Ovary (tissue), 3 donors: ENCODE data around the gene STK17B.

ENCODE experiments used
- POLR2A ChIP-seq: fragments of 450-650 bp; IDR thresholded peaks from one replicate; pipeline ENCODE4 v1.6.1; 2017; ENCODE audit warnings: antibody characterized with exemption, mild to moderate bottlenecking, moderate library complexity
- TF ChIP-seq, protein P1 (sequence below), 3 donors: fragments of 450-650 bp in 2 of 3; fragments of 200-600 bp in 1 of 3; IDR thresholded peaks; one replicate each; pipeline versions ENCODE4 v1.5.1 to v1.8.0; 2016 to 2022; ENCODE audit warnings: antibody characterized with exemption in 3 of 3, mild to moderate bottlenecking in 1 of 3
- donor health status: DM: no; HTN: no; CAD: no.

DNA sequence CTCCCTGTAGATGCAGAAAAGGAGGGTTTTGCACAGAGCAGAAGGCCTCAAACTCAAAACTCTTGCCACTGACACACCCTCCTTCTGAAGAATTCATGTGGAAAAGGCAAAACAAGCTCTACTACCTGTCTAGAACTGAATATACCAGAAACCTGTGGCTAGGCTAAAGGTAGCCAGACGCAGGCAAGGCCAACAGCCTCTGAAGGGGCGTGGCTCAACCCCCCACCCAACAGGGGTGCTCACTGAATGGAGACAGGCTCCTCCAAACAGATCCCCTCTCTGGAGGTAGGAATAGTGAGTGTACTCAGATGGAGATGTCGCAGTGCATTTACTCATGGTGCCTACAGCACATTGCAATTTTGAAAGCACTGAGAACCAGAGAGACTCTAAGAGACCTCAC lies 3.0 kb upstream of the STK17B start:
- TF ChIP-seq, protein P1, sequence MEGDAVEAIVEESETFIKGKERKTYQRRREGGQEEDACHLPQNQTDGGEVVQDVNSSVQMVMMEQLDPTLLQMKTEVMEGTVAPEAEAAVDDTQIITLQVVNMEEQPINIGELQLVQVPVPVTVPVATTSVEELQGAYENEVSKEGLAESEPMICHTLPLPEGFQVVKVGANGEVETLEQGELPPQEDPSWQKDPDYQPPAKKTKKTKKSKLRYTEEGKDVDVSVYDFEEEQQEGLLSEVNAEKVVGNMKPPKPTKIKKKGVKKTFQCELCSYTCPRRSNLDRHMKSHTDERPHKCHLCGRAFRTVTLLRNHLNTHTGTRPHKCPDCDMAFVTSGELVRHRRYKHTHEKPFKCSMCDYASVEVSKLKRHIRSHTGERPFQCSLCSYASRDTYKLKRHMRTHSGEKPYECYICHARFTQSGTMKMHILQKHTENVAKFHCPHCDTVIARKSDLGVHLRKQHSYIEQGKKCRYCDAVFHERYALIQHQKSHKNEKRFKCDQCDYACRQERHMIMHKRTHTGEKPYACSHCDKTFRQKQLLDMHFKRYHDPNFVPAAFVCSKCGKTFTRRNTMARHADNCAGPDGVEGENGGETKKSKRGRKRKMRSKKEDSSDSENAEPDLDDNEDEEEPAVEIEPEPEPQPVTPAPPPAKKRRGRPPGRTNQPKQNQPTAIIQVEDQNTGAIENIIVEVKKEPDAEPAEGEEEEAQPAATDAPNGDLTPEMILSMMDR (IDR thresholded peaks at IDR 0.05), result no peak
- no peak for TF ChIP-seq POLR2A
